HCT116 (cell line): ENCODE results near the gene PLEKHJ1. TPM values are rescaled to one million over a fixed set of nuclear protein-coding genes. Genes with fewer than 3 reads are reported as not detected.

Source experiments
- ATAC-seq: fragments of 200-7000 bp; cut with Tn5 transposase; 2 replicates; pipeline ENCODE4 v1.9.1; 2020; ENCODE audit warnings: mild to moderate bottlenecking, moderate library complexity
- BruUV-seq: library from RNA; stranded (reverse); fragments of 400-500 nt; replicated peaks from 2 replicates; lab custom pipeline; 2021; lab: Mats Ljungman, UMichigan
- CTCF ChIA-PET: fragments of 300-600 bp; sonication (Branson Sonifier 250); formaldehyde crosslinking; loops from one replicate; lab custom pipeline; 2021; ENCODE audit warnings: antibody characterized with exemption; lab: Charles Lee
- POLR2A ChIA-PET: fragments of 300-600, 350-600 bp; sonication (Branson Sonifier 250); formaldehyde crosslinking; loops from one replicate; lab custom pipeline; 2021; ENCODE audit warnings: antibody characterized with exemption; lab: Charles Lee
- RAD21 ChIA-PET, 2 experiments: fragments of 300-600 bp; sonication (Branson Sonifier 250); formaldehyde crosslinking; loops; one replicate each; lab custom pipeline; 2023; ENCODE audit warnings: low total read pairs in 2 of 2; ENCODE audit not compliant: uncharacterized antibody in 2 of 2, unreplicated experiment in 2 of 2, low non-redundant PET in 1 of 2; lab: Charles Lee
- DNase-seq: peaks from one replicate; pipeline ENCODE4 v3.0.0-alpha.2; 2010; ENCODE audit warnings: low read depth, low spot score
- H2AFZ ChIP-seq: fragments of 200-600 bp; shearing (Covaris generic), sonication (generic); 2 replicates; pipeline ENCODE4 v1.6.1; 2017; ENCODE audit warnings: low read depth, mixed run types, mixed read lengths, antibody characterized with exemption, low read length; ENCODE audit not compliant: poor library complexity, severe bottlenecking
- H3K27ac ChIP-seq: 2 replicates; pipeline ENCODE4 v1.5.1; 2012; ENCODE audit warnings: low read depth, low read length
- H3K27me3 ChIP-seq: fragments of 200-600 bp; sonication (generic); 2 replicates; pipeline ENCODE4 v1.6.1; 2016; ENCODE audit warnings: mixed run types, low read length, mixed read lengths; ENCODE audit not compliant: insufficient read depth
- H3K36me3 ChIP-seq, 2 experiments: fragments of 200-500 bp in 1 of 2; fragments of 200-600 bp in 1 of 2; sonication (Bioruptor generic) in 1 of 2; sonication (generic) in 1 of 2; 2 replicates each; pipeline versions ENCODE4 v1.5.1 to v1.6.1; 2014 to 2016; ENCODE audit warnings: low read length in 2 of 2, inconsistent platforms in 1 of 2, mixed read lengths in 1 of 2, mixed run types in 1 of 2; ENCODE audit not compliant: insufficient read depth in 2 of 2, control insufficient read depth in 1 of 2
- H3K4me1 ChIP-seq, 2 experiments: fragments of 200-600 bp in 1 of 2; sonication (generic) in 1 of 2; 2 replicates each; pipeline versions ENCODE4 v1.5.1 to v1.6.1; 2012 to 2017; ENCODE audit warnings: low read length in 2 of 2, inconsistent platforms in 1 of 2, mild to moderate bottlenecking in 1 of 2, mixed read lengths in 1 of 2, mixed run types in 1 of 2, moderate library complexity in 1 of 2; ENCODE audit not compliant: insufficient read depth in 2 of 2, control insufficient read depth in 1 of 2
- H3K4me2 ChIP-seq: fragments of 200-600 bp; sonication (generic); 2 replicates; pipeline ENCODE4 v1.6.1; 2017; ENCODE audit warnings: mixed run types, low read length, mixed read lengths
- H3K4me3 ChIP-seq, 2 experiments: fragments of 200-600 bp in 1 of 2; sonication (generic) in 1 of 2; replicated peaks in 1 of 2; 2 replicates each; pipeline ENCODE4 v1.5.1; 2011 to 2016; ENCODE audit warnings: low read length in 2 of 2, control low read depth in 1 of 2, low read depth in 1 of 2, mild to moderate bottlenecking in 1 of 2, mixed read lengths in 1 of 2, mixed run types in 1 of 2
- H3K79me2 ChIP-seq: fragments of 200-600 bp; sonication (generic); 2 replicates; pipeline ENCODE4 v1.6.1; 2017; ENCODE audit warnings: mild to moderate bottlenecking, mixed run types, low read length, moderate library complexity, mixed read lengths; ENCODE audit not compliant: insufficient read depth
- H3K9ac ChIP-seq: fragments of 200-600 bp; sonication (generic); 2 replicates; pipeline ENCODE4 v1.6.1; 2016; ENCODE audit warnings: low read length, mixed read lengths
- H3K9me2 ChIP-seq: fragments of 200-600 bp; sonication (generic), shearing (Covaris generic); 2 replicates; pipeline ENCODE4 v1.6.1; 2017; ENCODE audit warnings: mixed run types, mild to moderate bottlenecking, moderate library complexity; ENCODE audit not compliant: insufficient read depth
- H3K9me3 ChIP-seq, 2 experiments: fragments of 200-500 bp in 1 of 2; fragments of 200-600 bp in 1 of 2; sonication (Bioruptor generic) in 1 of 2; sonication (generic) in 1 of 2; 2 replicates each; pipeline ENCODE4 v1.6.1; 2014 to 2017; ENCODE audit warnings: low read length in 2 of 2, mixed read lengths in 2 of 2, inconsistent platforms in 1 of 2, low read depth in 1 of 2, mild to moderate bottlenecking in 1 of 2, mixed run types in 1 of 2, moderate library complexity in 1 of 2; ENCODE audit not compliant: control insufficient read depth in 1 of 2, insufficient read depth in 1 of 2
- H4K20me1 ChIP-seq: fragments of 200-600 bp; sonication (generic), shearing (Covaris generic); 2 replicates; pipeline ENCODE4 v1.6.1; 2017; ENCODE audit warnings: mixed run types, mild to moderate bottlenecking, moderate library complexity; ENCODE audit not compliant: insufficient read depth
- CEBPB ChIP-seq: IDR thresholded peaks from 2 replicates; pipeline ENCODE4 v1.6.1; 2012; ENCODE audit warnings: low read depth
- EGR1 ChIP-seq: IDR thresholded peaks from 2 replicates; pipeline ENCODE4 v1.6.1; 2012; ENCODE audit warnings: low read depth
- ELF1 ChIP-seq: IDR thresholded peaks from 2 replicates; pipeline ENCODE4 v1.6.1; 2012; ENCODE audit warnings: low read depth, borderline replicate concordance
- EZH2 ChIP-seq: fragments of 200-600 bp; sonication (generic); IDR thresholded peaks from 2 replicates; pipeline ENCODE4 v1.6.1; 2017; ENCODE audit warnings: antibody characterized with exemption, mixed run types
- EZH2phosphoT487 ChIP-seq: fragments of 200-600 bp; IDR thresholded peaks from 2 replicates; pipeline ENCODE4 v1.6.1; 2018; ENCODE audit warnings: antibody characterized with exemption, borderline replicate concordance
- FOSL1 ChIP-seq: IDR thresholded peaks from 2 replicates; pipeline ENCODE4 v1.6.1; 2012; ENCODE audit warnings: low read depth
- JUND ChIP-seq: IDR thresholded peaks from 2 replicates; pipeline ENCODE4 v1.6.1; 2012
- POLR2AphosphoS5 ChIP-seq: IDR thresholded peaks from 2 replicates; pipeline ENCODE4 v1.6.1; 2011; ENCODE audit warnings: mild to moderate bottlenecking, low read depth, low read length, moderate library complexity
- RAD21 ChIP-seq: IDR thresholded peaks from 2 replicates; pipeline ENCODE4 v1.6.1; 2012; ENCODE audit warnings: low read depth, mild to moderate bottlenecking
- SIN3A ChIP-seq: IDR thresholded peaks from 2 replicates; pipeline ENCODE4 v1.6.1; 2012; ENCODE audit warnings: low read depth
- SRF ChIP-seq: IDR thresholded peaks from 2 replicates; pipeline ENCODE4 v1.6.1; 2012; ENCODE audit warnings: low read depth
- YY1 ChIP-seq: IDR thresholded peaks from 2 replicates; pipeline ENCODE4 v1.6.1; 2011; ENCODE audit warnings: low read length, low read depth, moderate library complexity, mild to moderate bottlenecking; ENCODE audit not compliant: insufficient replicate concordance; ENCODE audit errors: extremely low read depth
- ZFX ChIP-seq: fragments of 450-650 bp; IDR thresholded peaks from 2 replicates; pipeline ENCODE4 v1.6.1; 2017
- ZNF274 ChIP-seq: fragments of 200-500 bp; sonication (Bioruptor generic); IDR thresholded peaks from 2 replicates; pipeline ENCODE4 v1.6.1; 2014; ENCODE audit warnings: mild to moderate bottlenecking, low read depth, low read length, inconsistent platforms
- intact Hi-C: fragments of 100-400 bp; cut with micrococcal nuclease; formaldehyde crosslinking; loops from 2 replicates; pipeline ENCODE4 v1.10.0; 2022
- total RNA-seq: library from RNA; stranded (reverse); gene quantifications from one replicate; pipeline ENCODE4 v1.2.1, GENCODE V29; 2021; ENCODE audit not compliant: unreplicated experiment
- TF ChIP-seq, protein P1 (sequence below): IDR thresholded peaks from 2 replicates; pipeline ENCODE4 v1.6.1; 2012
- TF ChIP-seq, protein P2 (sequence below): IDR thresholded peaks from 2 replicates; pipeline ENCODE4 v1.6.1; 2011; ENCODE audit warnings: mild to moderate bottlenecking, low read length, moderate library complexity; ENCODE audit not compliant: insufficient replicate concordance; ENCODE audit errors: extremely low read depth
- TF ChIP-seq, protein P3 (sequence below): IDR thresholded peaks from 2 replicates; pipeline ENCODE4 v1.6.1; 2012

The PLEKHJ1 gene
- total RNA-seq, 1 experiment from 2014 or later = 88.2 TPM

DNA sequence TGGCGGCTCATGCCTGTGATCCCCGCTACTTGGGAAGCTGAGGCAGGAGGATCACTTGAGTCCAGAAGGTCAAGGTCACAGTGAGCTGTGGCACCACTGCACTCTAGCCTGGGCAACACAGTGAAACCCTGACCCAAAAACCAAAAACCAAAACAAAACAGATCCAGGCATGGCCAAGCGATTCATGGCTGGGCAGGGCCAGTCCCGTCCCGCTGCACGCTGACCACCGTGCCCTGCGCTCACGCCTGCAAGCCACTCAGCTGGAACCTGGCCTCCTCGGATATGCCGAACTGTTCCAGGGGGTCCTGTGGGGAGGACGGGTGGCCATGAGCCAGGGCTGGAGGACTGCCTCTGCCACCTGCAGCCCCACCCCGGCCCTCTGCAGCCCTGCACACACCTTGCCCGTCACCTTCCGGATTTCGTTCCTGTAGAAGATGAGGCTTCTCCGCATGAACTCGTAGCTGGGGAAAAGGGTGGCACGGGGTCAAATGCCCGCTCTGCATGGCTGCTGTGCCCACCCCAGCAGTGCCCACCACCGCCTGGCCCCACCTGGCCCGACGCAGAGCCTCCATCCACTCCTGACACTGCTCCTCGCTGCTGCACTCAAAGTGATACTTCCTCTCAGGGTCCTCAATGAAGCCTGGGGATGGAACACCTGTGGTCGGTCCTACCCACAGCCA is 2.4 kb downstream of the PLEKHJ1 start:
- DNase-seq (no peak), ATAC-seq (no peak)
- no peak overlapping the region for H3K9ac ChIP-seq
- H3K79me2 ChIP-seq = peaks cover 56% of the 10 kb centered on the region
- ChIA-PET RAD21 (no interaction called here), CTCF (no interaction called here), POLR2A (no interaction called here)
- intact Hi-C loops = no loop called here
- H3K9me2 ChIP-seq = no peaks in the 10 kb centered on the region
- H3K9me3 ChIP-seq = no peaks in the 10 kb centered on the region
- TF ChIP-seq JUND (no peak), CEBPB (no peak), SIN3A (no peak), EZH2 (no peak), YY1 (no peak), EZH2phosphoT487 (no peak), POLR2AphosphoS5 (no peak), ZNF274 (no peak), FOSL1 (no peak), RAD21 (no peak), SRF (no peak), ELF1 (no peak), EGR1 (no peak), ZFX (no peak)
- TF ChIP-seq, protein P1, sequence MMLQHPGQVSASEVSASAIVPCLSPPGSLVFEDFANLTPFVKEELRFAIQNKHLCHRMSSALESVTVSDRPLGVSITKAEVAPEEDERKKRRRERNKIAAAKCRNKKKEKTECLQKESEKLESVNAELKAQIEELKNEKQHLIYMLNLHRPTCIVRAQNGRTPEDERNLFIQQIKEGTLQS = no peak
- TF ChIP-seq, protein P2, sequence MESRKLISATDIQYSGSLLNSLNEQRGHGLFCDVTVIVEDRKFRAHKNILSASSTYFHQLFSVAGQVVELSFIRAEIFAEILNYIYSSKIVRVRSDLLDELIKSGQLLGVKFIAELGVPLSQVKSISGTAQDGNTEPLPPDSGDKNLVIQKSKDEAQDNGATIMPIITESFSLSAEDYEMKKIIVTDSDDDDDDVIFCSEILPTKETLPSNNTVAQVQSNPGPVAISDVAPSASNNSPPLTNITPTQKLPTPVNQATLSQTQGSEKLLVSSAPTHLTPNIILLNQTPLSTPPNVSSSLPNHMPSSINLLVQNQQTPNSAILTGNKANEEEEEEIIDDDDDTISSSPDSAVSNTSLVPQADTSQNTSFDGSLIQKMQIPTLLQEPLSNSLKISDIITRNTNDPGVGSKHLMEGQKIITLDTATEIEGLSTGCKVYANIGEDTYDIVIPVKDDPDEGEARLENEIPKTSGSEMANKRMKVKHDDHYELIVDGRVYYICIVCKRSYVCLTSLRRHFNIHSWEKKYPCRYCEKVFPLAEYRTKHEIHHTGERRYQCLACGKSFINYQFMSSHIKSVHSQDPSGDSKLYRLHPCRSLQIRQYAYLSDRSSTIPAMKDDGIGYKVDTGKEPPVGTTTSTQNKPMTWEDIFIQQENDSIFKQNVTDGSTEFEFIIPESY = no peak
- TF ChIP-seq, protein P3, sequence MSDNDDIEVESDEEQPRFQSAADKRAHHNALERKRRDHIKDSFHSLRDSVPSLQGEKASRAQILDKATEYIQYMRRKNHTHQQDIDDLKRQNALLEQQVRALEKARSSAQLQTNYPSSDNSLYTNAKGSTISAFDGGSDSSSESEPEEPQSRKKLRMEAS = no peak
- no TSS peak for BruUV-seq
- H2AFZ ChIP-seq = no peak overlapping the region
- H3K4me2 ChIP-seq = no peak overlapping the region
- H3K27me3 ChIP-seq = no peaks in the 10 kb centered on the region
- peaks cover 14 to 31% of the 10 kb centered on the region in 2 experiments; a peak in 3 of 4 replicates for H3K4me1 ChIP-seq
- no peak overlapping the region for H3K4me3 ChIP-seq
- H4K20me1 ChIP-seq = peaks cover 6% of the 10 kb centered on the region; the same call in 1 of the 2 replicates
- peak overlapping the region; percentile 35; the same call in 1 of the 2 replicates for H3K27ac ChIP-seq
- H3K36me3 ChIP-seq = peaks cover 5 to 27% of the 10 kb centered on the region in 2 experiments; a peak in 2 of 4 replicates
